AG20443 (cell line): ENCODE data around the gene STMN1.

Source experiments
- DNase-seq: peaks from one replicate; pipeline ENCODE4 v3.0.0; 2012; ENCODE audit warnings: low spot score, mixed read lengths

STMN1 gene

DNA sequence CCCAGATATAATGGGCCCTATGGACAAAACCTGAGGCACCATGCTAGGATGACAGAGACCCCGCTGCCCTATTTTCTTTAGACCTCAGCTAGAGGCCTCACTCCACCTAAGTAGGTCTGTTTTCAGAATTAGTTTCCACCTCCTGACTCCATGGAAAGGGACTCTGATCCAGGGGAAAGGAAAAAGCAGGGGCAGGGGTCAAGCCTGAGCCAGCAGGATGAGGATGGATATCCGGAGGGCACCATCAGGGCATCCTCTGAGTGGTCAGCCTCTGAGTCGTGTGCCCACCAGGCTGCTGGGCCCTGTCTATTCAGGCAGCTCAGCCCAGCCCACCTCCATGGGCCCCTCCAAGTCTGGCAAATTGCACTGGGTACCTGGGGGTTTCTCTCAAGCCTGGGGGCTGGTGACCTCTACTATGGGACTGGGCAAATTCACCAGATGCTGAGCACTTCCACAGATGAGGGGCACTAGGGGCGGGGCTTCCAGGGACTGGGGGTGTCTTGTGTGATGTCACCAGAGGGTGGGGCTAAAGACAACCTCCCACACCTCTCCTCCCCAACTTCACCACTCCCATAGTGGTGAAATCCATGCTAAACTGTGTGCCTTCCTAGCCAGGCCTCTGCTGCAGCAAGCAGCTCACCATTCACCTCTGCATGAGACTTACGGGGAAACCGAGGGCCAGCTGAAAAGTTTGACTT is 36.2 kb downstream of the STMN1 start:
- DNase-seq = peak; percentile 14

DNA sequence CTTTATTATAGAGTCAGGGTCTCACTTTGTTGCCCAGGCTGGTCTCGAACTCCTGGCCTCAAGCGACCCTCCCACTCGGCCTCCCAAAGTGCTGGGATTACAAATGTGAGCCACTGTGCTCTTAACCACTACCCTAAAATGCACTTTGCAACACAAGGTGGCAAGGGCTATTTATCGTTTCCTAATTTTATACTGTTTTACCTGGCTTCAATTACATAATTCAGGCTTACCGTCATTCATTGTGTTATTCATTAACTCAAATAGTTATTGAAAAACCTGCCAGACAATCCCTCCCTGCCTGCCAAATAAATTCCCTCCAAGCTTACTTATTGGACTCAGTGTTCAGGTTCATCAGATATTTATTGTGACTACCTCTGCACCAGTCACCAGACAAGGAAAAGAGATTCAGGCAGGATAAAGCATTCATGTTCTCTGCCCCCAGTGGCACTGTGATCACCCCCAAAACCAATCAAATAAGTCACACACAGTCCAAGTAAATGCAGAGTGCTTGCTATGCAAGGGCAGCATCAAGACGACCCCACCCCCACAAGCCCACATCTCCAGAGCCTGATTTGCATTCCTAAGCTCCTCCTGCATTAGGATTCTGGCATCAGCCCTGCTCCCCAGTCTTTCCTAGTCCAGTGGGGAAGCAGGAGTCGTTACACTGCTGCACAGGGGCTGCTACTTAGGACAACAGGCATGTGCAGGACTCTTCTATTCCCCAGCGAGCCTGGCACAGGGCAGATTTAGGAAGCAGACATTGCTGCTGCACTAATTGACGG is 38.8 kb downstream of the STMN1 start:
- DNase-seq = peak; percentile 5

DNA sequence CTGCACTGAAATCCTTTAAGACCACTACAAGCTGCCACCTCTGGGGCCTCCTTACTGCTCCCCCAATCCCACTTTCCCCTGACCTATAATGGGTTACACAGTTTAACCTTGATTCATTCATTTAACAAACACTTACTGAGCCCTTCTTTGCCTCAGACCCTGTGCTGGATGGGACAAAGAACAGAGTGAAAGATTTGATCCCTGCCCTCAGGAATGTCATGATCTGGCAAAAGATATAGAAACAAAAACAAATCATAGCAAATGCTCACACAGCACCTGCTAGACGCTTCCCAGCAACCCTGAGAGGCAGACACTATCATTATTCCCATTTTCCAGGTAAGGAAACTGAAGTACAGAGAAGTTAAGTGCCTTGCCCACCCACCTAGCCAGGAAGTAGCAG is 39.9 kb downstream of the STMN1 start:
- DNase-seq = no peak

DNA sequence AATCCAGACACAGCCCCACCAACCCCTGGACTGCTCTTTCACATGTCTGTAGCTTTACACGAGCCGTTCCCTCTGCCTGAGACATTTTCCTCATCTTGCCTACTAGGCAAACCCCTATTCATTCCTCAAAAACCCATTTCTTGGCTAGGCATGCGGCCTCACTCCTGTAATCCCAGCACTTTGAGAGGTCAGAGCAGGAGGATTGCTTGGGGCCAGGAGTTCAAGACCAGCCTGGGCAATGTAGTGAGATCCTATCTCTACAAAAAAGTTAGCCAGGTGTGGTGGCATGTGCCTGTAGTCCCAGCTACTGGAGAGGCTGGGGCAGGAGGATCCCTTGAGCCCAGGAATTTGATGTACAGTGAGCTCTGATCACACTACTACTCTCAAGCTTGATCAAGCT is 41.8 kb downstream of the STMN1 start:
- no peak for DNase-seq

DNA sequence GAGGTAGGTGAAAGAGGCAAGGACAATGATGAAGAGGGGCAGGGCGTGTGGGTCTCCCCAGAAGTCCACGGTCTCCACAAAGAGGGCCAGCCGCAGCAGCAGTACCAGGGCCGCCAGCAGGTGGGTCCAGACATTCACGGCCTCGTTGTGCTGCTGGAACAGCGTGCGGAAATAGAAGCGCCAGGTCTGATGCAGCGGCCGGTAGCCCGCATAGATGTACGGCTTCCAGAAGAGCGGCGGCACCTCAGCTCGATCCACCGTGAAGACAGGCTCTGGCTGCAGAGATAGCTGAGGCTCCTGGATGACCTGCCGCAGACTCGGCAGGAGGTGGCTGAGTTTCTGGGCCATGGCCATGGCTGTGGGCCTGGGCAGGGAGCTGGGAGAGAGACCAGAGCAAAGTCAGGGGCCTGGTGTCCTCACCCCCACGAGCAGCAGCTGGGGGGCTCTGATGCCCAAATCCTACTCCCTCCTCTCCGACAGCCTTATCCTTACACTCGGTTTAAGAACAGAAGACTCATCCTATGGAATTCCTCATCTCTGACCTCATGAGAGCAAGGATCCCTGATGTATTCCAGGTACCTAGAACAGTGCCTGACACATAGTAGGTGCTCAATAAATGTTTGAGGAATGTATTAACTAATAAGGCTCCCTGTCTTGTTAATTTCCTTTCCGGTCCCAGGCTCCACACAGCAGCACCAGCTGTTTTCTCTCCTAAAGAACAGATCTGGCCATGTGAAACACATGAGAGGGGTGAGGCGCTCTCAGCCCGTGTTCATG is 42.5 kb downstream of the STMN1 start:
- DNase-seq = no peak

DNA sequence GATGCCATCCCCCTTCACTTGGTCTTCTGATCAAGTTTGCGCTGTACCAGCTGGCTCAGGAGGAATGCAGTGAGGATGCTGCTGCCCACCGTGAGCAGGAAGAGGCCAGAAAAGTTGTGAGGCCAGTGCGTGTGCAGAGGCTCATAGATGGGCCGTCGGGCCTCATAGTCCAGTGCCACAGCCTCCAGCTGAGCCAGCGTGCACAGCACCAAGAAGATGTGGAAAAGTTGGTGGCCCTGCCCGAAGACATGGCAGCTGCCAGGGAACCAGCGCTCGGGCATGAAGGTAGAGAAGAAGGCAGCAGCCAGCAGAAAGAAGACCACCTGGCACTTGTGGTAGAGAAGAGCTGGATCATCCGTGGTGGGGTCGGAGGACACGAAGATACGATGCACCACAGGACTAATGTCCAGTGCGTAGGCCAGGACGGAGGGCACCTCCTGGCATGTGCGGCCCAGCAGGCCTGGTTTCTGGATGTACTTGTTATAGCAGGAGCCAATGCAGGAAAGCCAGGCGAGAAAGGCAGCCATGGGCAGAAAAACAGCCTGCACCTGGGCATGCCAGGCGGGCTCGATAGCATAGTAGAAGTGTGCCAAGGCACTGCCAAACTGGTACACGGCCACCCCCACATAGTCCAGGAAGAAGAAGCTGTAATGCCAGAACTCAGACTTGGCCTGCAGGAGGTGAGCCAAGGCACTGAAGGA is 43.3 kb downstream of the STMN1 start:
- DNase-seq = no peak

DNA sequence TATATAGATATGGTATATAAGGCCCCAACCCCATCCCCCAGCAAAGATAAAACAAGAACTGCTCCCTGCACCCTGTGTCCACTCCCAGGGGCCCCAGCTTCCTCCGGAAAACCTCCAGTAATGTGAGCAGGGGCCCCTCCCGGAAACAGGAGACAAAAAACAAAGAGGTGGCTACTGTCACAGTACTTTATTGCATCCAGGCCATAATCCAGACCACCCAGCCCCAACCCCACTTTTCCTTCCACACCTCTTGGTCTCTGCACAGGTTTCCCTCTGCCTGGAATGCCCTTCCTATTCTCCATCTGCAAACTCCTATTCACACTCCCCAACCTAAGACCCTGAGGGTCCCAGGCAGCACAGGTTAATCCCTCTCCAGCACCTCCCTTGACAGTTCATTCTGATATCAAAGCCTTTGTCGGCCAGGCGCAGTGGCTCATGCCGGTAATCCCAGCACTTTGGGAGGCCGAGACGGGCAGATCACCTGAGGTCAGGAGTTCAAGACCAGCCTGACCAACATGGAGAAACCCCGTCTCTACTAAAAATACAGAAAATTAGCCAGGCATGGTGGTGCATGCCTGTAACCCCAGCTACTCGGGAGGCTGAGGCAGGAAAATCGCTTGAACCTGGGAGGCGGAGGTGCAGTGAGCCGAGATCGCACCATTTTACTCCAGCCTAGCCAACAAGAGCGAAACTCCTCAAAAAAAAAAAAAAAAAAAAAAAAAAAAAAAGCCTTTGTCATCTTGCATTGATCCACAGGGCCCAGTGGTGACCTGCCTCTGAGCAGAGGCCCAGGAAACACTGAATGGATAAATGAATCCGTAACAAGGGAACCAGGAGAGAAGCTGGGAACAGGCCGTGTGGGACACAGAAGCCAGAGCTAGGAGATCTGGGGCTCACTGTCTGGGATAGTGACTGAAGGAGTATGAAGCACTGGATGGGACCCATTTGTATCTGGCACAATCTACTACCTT is 44.6 kb downstream of the STMN1 start:
- no peak for DNase-seq

DNA sequence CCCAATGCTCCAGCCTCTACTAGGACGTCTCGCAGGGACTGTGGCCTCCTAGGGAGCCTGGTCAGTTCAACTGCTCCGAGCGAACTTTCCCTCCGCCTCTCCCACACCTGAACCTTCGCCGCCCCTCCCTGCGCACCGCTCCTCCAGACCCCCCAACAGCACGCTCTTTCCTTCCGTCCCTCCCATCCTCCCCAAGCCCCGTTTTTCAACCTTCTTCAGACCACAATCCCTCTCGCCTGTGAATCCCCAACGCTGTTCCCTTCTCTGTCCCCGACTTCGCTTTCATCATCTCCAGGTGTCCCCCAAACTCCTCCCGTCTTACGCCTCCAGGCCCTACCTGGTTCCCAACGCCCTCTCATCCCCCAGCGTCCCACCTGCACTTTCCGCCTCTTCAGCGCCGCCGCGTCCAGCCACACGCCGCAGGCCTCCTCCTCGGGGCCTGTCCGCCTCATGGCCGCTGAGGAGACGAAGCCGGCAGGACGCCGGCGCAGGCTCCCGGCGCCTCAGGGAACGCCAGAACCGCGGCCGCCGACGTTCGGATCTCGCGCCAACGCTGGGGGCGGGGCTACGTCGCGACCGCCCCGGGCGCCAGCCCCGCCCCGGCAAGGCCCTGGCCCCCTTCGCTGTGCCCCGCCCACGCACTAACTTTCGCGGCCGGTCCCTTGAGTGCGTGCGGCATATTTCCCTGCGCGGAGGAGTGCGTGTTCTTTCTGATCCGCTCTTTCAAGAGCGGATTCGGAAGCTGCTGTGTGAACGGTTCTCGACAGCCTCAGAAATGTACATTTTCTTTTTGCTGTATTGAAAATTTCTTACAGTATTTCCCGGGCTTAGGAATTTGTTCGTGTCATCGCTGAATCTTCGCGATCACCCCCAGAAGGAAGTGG is 47.1 kb downstream of the STMN1 start, which contains the start of gene AUNIP:
AUNIP (minus strand) TSS at position 552 of the 884 bp plus-strand sequence; CDS start at position 452, 100 bp downstream.
- DNase-seq = peak; percentile 100

DNA sequence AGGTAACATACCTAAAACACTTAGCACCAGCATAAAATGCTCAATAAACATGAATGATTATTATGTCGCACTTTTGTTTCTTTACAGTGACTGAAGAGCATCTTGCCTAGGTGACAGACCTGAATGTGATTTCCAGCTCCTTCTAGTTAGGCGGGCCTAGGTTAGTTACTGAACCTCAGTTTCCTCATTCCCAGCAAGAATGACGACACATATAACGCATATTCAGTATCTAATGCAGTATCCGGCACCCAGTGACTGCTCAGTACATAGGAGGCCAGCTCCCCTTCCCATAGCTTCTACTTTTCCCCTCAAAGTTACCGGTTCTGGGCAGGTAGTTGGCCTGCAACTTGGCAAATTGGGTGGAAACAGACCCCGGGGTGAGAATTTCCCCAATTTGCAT is 47.7 kb downstream of the STMN1 start:
- DNase-seq = no peak

DNA sequence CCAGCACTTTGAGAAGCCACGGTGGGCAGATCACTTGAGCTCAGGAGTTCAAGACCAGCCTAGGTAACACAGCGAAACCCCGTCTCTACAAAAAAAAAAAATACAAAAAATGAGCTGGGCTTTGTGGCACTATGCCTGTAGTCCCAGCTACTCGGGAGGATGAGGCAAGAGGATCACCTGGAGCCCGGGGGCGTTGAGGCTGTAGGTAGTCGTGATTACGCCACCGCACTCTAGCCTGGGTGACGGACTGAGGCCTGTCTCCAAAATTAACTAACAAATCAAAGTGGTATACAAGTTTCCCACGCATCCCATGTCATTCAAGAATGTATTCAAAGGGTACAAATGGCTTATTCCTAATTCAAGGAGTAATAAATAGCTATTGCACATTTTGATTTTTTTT is 49.4 kb downstream of the STMN1 start:
- no peak for DNase-seq

DNA sequence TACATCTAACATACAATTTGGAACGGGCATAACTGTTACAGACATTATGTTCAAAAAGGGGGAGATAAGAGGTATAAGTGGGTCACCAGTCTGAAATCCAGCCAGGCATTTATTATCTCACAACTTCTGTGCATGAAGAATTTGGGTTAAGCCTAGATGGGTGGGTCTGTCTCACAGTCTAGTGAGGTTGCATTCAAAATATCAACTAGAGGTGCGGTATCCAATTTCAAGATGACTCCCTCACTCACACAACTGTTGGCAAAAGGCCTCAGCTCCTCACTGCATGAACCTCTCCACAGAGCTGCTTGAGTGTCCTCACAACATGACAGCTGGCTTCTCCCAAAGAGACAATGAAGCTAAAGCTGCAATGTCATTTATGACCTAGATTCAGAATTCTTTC is 51.7 kb downstream of the STMN1 start:
- DNase-seq = no peak
